K562 (cell line): Measurements from ENCODE around the gene LRMDA. TPM values are rescaled to one million over a fixed set of nuclear protein-coding genes. Genes with fewer than 3 reads are reported as not detected.
A peak's percentile ranks its signal among the peaks of the same experiment; 100 is the strongest.

Source experiments
- CBFB ChIP-seq: sonication (generic); formaldehyde crosslinking; IDR thresholded peaks from 2 replicates; pipeline ENCODE4 v1.4.0; 2020; ENCODE audit warnings: mild to moderate bottlenecking, missing genetic modification reagents
- ELF1 ChIP-seq: fragments of 200-800 bp; sonication (Bioruptor generic); IDR thresholded peaks from 2 replicates; pipeline ENCODE4 v1.6.1; 2016; ENCODE audit warnings: missing genetic modification characterization, missing compliant biosample characterization
- RAD21 ChIP-seq, 2 experiments: fragments of 250-450 bp in 1 of 2; fragments of 450-650 bp in 1 of 2; sonication (Bioruptor Pico) in 1 of 2; formaldehyde crosslinking in 1 of 2; IDR thresholded peaks in 1 of 2; conservative IDR thresholded peaks in 1 of 2; 2 replicates each; pipeline versions ENCODE4 v1.4.0 to v1.8.0; 2020 to 2022; ENCODE audit warnings: mild to moderate bottlenecking in 2 of 2, moderate library complexity in 1 of 2
- RBM14 ChIP-seq: fragments of 200-400 bp; formaldehyde crosslinking; IDR thresholded peaks from 2 replicates; pipeline ENCODE4 v1.6.1; 2018; ENCODE audit warnings: low read depth, mild to moderate bottlenecking, low read length, moderate library complexity, borderline replicate concordance; ENCODE audit not compliant: insufficient read depth
- SMAD4 ChIP-seq: fragments of 250-450 bp; sonication (Bioruptor Pico); conservative IDR thresholded peaks from 2 replicates; pipeline ENCODE4 v1.8.0; 2021; ENCODE audit warnings: inconsistent platforms, mild to moderate bottlenecking, moderate library complexity
- TAL1 ChIP-seq: fragments of 450-650 bp; IDR thresholded peaks from 2 replicates; pipeline ENCODE4 v1.6.1; 2016; ENCODE audit warnings: mild to moderate bottlenecking
- ZNF212 ChIP-seq: fragments of 450-650 bp; formaldehyde crosslinking; IDR thresholded peaks from 2 replicates; pipeline ENCODE4 v1.4.0; 2020; ENCODE audit warnings: mild to moderate bottlenecking
- polyA plus RNA-seq, 8 experiments: library from polyadenylated mRNA; depleted of rRNA in 4 of 8; stranded (reverse) in 5 of 8; unstranded in 3 of 8; fragments of >200 nt; fragmentation: Nextera tagmentation in 2 of 8; fragmentation: Illumina TruSeq in 1 of 8; extraction: Ambion mirVana in 2 of 8; extraction: Trizol in 1 of 8; gene quantifications; 2 replicates each; pipeline versions ENCODE4 v1.2.1 to v1.2.3, GENCODE V29; 2011 to 2014; ENCODE audit warnings: inconsistent platforms in 1 of 8, missing spikeins in 1 of 8
- total RNA-seq, 7 experiments: library from RNA; depleted of rRNA in 6 of 7; stranded (reverse); fragments of >200 nt in 6 of 7; fragmentation: Illumina TruSeq in 2 of 7; extraction: Trizol in 2 of 7; gene quantifications; 2 replicates each; pipeline versions ENCODE4 v1.2.1 to v1.2.3, GENCODE V29; 2011 to 2021; ENCODE audit warnings: low replicate concordance in 1 of 7
- TF ChIP-seq, protein P1 (sequence below): sonication (generic); formaldehyde crosslinking; IDR thresholded peaks from 2 replicates; pipeline ENCODE4 v1.8.1; 2023; ENCODE audit warnings: mild to moderate bottlenecking, missing genetic modification reagents
- TF ChIP-seq, protein P2 (sequence below): sonication (generic); formaldehyde crosslinking; IDR thresholded peaks from 2 replicates; pipeline ENCODE4 v1.8.0; 2023; ENCODE audit warnings: missing genetic modification reagents, mild to moderate bottlenecking, borderline replicate concordance
- TF ChIP-seq, protein P3 (sequence below): IDR thresholded peaks from 3 replicates; pipeline ENCODE4 v1.6.1; 2011; ENCODE audit warnings: borderline replicate concordance, mild to moderate bottlenecking; ENCODE audit not compliant: insufficient read length, insufficient read depth
- TF ChIP-seq, protein P4 (sequence below), 2 experiments: fragments of 450-650 bp; IDR thresholded peaks; 2 replicates each; pipeline ENCODE4 v1.6.1; 2018; ENCODE audit warnings: mild to moderate bottlenecking in 2 of 2, low read depth in 1 of 2; ENCODE audit not compliant: partially characterized antibody in 2 of 2

LRMDA gene
- total and polyA plus RNA-seq, 9 of the 15 experiments (the other 6 are each of a cell fraction or from before 2014, with no cell fraction given) = 0.25 TPM; not detected in 8

DNA sequence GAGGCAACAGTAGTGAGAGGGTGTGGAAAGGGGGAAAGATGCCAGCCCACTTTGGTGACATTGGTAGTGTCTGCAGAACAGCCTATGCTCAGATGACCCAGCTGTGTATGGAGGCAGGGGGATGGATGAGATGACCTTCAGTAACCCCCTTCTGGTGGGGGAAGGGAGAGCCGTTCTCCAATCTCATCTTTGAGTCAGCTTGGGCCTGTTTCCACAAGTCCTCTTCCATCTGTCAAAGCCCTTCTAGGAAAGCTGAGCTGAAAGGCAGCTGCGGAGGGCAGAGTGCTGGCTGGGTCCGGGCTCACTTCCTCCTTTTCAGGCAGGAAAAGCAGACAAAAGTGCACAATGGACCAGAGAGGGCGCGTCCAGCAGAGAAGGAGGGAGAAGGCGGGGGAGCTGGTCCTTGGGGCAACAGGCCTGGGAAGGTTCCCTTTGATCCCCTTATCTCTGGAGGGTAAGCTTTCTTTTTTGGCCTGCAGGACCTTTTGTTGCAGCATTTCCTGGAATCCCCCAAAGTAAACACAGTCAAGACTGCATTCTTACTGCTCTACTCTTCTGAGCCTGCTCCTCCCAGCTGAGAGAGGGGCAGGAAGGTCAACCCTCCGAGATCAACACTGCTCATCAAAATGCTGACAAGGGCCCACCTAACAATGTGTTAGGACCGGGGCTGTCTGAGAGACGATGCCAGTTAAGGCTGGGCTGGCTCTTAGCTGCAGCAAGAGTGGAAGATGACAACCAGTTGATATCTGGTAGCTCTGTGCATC is 1.2 kb upstream of the LRMDA start (continued):
- TF ChIP-seq RAD21 (CRISPR knock-in tag; conservative IDR thresholded peaks at IDR 0.05 in 1 of 2, IDR thresholded peaks at IDR 0.05 in 1 of 2) (0 out of 4 replicates have a peak, but pooled peaks have one; percentile 6 to 10), CBFB (CRISPR knock-in tag) (no peak), ZNF212 (CRISPR knock-in tag) (no peak), TAL1 (peak; percentile 38; the same call in 1 of the 2 replicates), ELF1 (tag) (peak; percentile 71), RBM14 (no peak), SMAD4 (CRISPR knock-in tag) (peak; percentile 68; the same call in 1 of the 2 replicates)
- TF ChIP-seq, protein P1, sequence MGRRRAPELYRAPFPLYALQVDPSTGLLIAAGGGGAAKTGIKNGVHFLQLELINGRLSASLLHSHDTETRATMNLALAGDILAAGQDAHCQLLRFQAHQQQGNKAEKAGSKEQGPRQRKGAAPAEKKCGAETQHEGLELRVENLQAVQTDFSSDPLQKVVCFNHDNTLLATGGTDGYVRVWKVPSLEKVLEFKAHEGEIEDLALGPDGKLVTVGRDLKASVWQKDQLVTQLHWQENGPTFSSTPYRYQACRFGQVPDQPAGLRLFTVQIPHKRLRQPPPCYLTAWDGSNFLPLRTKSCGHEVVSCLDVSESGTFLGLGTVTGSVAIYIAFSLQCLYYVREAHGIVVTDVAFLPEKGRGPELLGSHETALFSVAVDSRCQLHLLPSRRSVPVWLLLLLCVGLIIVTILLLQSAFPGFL (CRISPR knock-in tag) = no peak
- TF ChIP-seq, protein P2, sequence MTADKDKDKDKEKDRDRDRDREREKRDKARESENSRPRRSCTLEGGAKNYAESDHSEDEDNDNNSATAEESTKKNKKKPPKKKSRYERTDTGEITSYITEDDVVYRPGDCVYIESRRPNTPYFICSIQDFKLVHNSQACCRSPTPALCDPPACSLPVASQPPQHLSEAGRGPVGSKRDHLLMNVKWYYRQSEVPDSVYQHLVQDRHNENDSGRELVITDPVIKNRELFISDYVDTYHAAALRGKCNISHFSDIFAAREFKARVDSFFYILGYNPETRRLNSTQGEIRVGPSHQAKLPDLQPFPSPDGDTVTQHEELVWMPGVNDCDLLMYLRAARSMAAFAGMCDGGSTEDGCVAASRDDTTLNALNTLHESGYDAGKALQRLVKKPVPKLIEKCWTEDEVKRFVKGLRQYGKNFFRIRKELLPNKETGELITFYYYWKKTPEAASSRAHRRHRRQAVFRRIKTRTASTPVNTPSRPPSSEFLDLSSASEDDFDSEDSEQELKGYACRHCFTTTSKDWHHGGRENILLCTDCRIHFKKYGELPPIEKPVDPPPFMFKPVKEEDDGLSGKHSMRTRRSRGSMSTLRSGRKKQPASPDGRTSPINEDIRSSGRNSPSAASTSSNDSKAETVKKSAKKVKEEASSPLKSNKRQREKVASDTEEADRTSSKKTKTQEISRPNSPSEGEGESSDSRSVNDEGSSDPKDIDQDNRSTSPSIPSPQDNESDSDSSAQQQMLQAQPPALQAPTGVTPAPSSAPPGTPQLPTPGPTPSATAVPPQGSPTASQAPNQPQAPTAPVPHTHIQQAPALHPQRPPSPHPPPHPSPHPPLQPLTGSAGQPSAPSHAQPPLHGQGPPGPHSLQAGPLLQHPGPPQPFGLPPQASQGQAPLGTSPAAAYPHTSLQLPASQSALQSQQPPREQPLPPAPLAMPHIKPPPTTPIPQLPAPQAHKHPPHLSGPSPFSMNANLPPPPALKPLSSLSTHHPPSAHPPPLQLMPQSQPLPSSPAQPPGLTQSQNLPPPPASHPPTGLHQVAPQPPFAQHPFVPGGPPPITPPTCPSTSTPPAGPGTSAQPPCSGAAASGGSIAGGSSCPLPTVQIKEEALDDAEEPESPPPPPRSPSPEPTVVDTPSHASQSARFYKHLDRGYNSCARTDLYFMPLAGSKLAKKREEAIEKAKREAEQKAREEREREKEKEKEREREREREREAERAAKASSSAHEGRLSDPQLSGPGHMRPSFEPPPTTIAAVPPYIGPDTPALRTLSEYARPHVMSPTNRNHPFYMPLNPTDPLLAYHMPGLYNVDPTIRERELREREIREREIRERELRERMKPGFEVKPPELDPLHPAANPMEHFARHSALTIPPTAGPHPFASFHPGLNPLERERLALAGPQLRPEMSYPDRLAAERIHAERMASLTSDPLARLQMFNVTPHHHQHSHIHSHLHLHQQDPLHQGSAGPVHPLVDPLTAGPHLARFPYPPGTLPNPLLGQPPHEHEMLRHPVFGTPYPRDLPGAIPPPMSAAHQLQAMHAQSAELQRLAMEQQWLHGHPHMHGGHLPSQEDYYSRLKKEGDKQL = no peak
- TF ChIP-seq, protein P3, sequence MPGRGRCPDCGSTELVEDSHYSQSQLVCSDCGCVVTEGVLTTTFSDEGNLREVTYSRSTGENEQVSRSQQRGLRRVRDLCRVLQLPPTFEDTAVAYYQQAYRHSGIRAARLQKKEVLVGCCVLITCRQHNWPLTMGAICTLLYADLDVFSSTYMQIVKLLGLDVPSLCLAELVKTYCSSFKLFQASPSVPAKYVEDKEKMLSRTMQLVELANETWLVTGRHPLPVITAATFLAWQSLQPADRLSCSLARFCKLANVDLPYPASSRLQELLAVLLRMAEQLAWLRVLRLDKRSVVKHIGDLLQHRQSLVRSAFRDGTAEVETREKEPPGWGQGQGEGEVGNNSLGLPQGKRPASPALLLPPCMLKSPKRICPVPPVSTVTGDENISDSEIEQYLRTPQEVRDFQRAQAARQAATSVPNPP = no peak
- TF ChIP-seq, protein P4, sequence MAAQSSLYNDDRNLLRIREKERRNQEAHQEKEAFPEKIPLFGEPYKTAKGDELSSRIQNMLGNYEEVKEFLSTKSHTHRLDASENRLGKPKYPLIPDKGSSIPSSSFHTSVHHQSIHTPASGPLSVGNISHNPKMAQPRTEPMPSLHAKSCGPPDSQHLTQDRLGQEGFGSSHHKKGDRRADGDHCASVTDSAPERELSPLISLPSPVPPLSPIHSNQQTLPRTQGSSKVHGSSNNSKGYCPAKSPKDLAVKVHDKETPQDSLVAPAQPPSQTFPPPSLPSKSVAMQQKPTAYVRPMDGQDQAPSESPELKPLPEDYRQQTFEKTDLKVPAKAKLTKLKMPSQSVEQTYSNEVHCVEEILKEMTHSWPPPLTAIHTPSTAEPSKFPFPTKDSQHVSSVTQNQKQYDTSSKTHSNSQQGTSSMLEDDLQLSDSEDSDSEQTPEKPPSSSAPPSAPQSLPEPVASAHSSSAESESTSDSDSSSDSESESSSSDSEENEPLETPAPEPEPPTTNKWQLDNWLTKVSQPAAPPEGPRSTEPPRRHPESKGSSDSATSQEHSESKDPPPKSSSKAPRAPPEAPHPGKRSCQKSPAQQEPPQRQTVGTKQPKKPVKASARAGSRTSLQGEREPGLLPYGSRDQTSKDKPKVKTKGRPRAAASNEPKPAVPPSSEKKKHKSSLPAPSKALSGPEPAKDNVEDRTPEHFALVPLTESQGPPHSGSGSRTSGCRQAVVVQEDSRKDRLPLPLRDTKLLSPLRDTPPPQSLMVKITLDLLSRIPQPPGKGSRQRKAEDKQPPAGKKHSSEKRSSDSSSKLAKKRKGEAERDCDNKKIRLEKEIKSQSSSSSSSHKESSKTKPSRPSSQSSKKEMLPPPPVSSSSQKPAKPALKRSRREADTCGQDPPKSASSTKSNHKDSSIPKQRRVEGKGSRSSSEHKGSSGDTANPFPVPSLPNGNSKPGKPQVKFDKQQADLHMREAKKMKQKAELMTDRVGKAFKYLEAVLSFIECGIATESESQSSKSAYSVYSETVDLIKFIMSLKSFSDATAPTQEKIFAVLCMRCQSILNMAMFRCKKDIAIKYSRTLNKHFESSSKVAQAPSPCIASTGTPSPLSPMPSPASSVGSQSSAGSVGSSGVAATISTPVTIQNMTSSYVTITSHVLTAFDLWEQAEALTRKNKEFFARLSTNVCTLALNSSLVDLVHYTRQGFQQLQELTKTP (IDR thresholded peaks at IDR 0.05; ENCODE audit: low read depth in 1 of 2, partially characterized antibody in 2 of 2) = peak in 1 of 2 experiments; percentile 52
